CD4-positive, alpha-beta T cell treated with Interleukin-10 for 1 hour (primary cell): Measurements from ENCODE around the gene LRRTM4.
"Not testable (repeated sequence)": the region's sequence is repeated elsewhere in the genome, so short reads cannot be mapped to it uniquely, and the experiment has no call there.

ENCODE experiments used
- DNase-seq: peaks from one replicate; pipeline ENCODE4 v3.0.0-alpha.2; 2020

LRRTM4 gene

DNA sequence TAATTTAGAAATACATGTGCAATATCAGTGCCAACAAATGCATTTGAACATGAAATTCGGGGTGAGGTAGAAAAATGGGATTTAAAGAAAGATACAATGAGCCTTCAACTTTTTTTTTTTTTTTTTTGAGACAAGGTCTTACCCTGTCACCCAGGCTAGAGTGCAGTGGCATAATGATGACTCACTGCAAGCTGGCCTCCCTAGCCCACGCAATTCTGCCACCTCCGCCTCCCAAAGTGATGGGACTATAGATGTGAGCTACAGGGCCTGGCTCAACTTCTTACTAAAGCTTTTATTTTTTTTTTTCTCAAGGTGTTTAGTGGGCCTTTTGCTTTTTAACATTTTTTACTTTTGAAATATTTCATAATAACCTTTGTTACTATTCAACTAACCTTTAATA lies 365.6 kb downstream of the LRRTM4 start:
- no peak for DNase-seq

DNA sequence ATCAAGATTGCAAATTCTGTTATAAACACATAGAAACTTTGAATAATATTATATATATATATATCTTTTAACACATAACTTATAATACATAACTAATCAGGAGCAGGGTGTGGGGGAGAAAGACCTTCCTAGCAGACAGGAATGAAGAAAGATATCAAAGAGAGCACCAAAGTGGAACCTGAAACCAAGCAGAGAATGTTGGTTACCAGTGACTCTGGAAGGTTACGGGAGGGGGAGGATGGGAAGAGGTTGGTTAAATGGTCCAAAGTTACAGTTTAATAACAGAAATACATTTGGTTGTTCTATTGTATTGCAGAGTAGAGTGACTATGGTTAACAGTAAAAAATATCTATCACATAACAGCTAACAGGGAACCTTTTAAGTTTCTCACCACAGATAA lies 366.7 kb downstream of the LRRTM4 start:
- no peak for DNase-seq

DNA sequence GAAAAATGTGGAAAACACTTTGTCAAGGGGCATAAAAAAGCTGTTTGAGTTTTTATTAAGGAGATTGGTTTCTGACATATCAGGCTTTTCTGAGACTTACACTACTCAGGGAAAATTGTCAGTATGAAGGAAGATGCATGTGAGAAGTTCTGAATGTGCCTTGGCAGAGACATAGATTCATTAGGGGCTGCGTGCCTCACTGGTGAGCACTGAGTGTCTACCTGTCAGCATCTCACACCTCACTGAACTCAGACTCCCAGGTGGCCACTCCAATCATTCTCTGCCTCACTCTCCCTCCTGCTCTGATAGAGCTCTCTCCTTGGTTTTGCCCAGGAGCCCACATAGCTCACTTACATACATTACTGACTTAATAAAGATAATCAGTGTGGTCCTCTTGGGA lies 372.6 kb downstream of the LRRTM4 start:
- no peak for DNase-seq

DNA sequence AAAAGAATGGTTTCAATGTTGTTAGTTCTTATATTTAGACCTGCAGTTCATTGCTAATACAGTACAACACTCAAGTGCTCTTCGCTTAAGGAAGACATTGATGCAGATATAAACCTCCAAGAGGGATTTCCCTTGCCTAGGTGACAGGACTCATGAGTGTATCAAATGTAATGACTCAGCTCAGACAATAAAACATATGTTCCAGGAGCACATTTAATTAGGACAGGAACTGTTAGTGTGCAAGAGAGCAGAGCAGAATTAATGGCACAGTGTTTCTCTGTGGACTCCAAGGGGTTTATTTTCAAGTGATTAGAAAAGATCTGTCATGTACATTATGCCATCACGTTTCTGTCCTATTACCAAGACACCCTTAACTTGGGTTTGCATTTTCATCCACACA lies 375.0 kb downstream of the LRRTM4 start:
- DNase-seq = no peak

DNA sequence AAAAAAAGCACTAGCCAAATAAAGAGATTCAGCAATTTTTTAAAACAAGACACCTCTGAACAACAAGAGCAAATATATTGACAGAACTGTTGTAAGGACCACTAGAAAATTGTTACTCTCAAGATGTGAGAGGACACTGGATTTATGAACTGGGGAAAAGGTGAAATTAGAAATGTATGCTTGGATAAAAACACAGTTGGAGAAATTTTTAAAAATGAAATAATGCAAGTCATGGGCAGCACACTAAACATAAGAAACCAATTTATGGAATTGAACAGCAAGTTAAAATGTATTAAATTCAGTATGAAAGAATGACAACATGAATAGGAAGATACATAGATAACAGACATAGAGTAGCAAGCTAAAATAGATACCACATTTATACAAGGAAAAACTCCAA lies 377.4 kb downstream of the LRRTM4 start:
- DNase-seq = no peak

DNA sequence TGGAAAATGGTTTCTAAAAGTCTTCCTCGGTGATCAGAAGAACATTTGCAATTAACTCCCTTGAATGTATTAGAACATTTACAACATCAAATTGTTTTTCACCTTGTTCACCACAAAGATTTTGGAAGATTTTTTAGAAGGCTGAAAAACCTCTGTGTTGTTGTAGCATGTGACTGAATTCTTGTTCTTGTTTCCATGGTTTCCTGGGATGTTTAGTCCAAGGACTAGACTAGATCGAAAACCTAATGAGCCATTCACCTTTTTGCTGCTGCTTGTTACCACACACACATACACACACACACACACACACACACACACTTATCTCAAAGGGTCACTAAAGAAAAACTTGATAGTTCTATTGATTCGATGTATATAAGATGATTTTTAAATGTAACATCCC lies 380.0 kb downstream of the LRRTM4 start:
- DNase-seq = no peak

DNA sequence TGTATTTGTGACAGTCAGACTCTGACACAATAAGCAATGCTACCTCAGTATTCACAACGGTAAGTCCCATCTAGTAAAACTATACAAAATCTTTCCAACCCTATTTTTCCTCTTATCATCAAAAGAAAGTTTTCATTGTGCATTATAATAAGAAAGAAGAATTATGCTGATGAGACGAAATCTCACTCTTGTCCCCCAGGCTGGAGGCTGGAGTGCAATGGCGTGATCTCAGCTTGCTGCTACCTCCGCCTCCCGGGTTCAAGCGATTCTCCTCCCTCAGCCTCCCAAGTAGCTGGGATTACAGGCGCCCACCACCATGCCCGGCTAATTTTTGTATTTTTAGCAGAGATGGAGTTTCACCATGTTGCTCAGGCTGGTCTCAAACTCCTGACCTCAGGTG lies 393.7 kb downstream of the LRRTM4 start:
- not testable (repeated sequence) for DNase-seq

DNA sequence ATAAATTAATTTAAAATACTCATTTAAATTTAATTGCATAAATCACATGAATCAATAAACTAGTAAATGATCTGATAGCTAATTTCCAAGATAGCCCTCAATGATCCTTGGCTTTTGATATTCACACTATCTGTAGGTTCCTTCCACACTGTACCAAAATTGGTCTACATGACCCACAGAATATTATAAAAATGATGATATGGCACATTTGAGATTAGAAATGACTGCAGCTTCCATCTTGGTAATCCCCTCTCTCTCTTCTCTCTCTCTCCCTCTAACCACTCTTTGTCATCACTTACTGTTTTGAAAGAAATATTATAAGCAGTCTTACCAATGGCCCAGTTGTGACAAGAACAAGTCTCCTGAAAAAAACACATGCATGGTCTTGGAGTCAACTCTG lies 394.8 kb downstream of the LRRTM4 start:
- no peak for DNase-seq

DNA sequence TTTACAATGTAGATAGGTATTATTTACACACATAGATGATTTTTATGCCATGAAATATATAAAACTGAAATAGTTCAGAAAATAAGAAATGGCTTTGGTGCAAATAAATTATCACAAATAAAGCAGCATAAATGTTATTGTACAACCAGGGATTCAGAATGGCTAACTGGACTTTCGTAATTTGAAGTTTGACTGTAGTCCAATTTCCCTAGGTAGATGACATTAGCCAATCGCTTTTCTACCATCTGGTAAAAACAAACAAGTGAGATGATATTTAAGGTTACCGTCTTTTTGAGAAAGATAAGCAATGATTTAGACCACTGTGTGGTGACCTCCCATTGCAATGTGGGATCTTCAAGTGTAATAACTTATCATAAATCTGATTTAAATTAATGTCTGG lies 400.7 kb downstream of the LRRTM4 start:
- DNase-seq = no peak

DNA sequence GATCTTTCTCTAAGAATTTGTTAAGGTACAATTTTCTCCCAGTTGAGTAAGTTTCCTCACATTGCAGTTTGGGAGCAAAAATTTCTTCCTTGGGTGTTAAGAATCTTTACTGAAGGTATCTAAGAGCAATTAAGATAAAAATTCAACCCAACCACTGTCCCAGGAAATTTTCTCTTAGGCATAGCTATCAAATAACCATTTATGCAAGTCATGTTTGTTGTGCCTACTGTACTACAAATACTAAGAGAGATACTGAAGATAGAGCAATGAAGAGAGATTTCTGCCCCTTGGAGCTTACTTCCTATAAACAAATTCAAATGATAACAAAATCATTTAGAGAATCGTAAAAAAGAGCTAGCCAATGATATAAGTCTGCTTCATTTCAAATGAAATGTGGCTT lies 402.8 kb downstream of the LRRTM4 start:
- DNase-seq = no peak

DNA sequence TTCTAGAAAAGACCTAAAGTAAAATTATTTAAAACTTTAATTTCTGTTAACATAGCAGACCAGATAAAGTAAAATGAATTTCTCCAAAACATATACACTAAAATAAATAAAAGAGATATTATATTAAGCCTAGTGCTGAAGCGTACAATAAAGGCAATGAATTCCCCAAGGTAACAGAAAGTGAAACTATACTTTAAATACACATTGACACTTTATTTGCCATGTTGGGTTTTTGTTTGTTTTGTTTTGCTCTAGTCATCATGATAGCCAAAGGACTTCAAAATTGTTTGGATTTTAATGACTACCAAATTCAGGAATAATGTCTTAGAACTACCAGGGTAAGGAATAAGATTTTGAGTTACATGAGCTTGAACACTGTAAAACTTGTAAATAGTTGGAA lies 413.3 kb downstream of the LRRTM4 start:
- DNase-seq = no peak

DNA sequence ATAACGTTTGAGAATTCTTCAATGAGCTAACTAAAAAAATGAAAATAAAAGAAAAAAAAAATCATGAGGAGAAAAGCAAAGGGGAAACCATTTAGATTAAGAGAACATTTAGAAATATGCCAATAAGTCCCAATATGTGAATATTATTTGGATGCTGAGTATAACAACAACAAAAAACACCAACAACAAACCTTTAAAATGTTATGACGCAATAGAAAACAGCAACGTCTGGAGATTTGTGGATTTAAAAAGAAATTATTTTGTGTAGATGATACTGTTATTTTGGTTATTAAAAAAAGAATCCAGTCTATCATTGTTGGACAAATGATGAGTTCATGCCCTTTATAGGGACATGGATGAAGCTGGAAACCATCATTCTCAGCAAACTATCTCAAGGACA lies 417.2 kb downstream of the LRRTM4 start:
- DNase-seq = no peak

DNA sequence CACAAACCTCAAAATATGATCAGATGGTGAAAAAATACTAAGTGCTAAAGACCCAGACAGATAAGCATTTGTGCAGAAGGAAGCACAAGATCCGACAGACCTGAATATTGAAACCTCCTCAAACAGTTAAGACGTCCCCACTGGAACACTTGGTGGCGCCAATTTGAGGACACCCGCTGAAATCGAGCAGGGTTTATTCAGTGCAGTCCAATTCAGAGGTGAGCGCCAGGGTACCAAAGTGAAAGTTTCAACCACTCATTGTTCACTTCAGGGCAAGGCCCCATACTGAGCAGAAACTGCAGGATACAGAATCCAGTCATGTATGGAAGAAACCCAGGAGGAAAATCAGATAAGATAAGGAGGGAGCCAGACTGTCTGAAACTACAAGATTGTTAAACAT lies 417.6 kb downstream of the LRRTM4 start:
- no peak for DNase-seq

DNA sequence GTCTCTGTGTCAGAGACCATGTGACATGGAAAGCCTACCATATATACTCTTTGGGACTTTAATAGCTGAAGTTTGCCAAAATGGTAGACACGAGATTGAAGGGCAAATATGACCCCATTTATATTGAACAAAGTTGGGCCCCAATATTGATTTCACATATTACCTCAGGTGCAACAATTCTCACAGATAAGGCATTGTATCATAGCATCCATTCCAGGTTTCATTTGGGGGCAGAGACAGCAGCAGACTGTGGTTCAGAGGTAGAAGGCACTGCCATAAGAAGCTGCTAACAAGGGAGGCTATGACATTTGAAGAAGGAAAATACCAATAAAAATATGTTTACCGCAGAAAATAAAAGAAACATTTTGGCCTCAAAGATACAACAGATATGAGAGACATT lies 419.2 kb downstream of the LRRTM4 start:
- DNase-seq = no peak

DNA sequence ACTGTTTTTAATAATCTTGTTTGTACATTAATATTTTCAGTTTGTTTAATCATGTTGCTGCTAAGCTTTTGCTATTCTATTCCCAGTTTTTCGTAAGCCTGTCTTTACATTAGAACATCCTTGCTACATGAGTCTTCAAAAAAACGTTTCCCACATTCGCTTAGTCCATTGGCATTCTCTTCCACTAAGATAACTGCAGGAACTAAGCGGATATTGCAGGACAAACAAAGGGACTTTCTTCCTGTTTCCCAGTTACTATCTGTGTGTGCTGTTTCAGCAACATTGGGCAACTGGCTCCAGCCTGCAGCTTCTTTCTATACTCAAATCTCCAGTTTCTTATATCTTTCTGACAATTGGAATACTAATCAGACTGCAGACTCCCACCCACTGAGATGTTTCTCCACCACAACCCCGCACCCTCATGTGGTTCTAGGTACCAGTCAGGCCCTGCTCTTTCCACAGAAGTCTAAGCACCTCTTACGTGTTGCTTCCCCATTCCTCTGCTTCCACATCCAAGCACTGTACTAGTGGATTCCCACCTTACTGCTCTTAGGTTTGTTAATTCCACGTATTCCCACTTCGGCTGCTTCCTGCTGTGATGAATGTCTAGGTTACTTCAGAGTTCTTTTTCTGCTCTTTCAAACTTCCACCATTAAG lies 420.3 kb downstream of the LRRTM4 start:
- no peak for DNase-seq

DNA sequence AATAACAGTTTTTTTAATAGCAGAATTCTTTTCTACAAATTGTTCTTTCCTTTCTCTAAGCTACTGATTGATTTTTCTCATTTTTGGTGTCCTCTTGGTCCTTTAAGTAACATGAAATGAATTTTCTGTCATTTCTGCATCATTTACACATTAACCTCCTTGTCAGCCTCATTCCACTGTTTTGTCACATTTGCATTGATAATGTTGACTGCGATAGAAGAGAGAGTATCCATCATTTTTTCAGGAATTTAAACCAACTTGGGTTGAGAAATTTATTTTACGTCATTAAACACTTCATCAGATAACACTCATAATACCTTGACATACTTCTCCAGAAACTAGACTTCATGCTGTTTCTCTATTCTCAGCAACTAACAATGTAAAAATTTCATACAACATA lies 422.2 kb downstream of the LRRTM4 start:
- DNase-seq = no peak

DNA sequence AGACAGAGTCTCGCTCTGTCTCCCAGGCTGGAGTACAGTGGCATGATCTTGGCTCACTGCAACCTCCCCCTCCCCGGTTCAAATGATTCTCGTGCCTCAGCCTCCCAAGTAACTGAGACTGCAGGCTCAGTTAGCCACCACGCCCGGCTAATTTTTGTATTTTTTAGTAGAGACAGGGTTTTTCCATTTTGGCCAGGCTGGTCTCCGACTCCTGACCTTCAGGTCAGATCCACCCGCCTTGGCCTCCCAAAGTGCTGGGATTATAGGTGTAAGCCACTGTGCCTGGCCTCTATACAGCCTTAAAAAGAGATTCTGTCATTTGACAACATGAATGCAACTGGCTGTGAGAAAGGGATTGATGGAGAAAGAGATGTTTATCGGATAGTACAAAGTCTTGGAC lies 426.7 kb downstream of the LRRTM4 start:
- not testable (repeated sequence) for DNase-seq

DNA sequence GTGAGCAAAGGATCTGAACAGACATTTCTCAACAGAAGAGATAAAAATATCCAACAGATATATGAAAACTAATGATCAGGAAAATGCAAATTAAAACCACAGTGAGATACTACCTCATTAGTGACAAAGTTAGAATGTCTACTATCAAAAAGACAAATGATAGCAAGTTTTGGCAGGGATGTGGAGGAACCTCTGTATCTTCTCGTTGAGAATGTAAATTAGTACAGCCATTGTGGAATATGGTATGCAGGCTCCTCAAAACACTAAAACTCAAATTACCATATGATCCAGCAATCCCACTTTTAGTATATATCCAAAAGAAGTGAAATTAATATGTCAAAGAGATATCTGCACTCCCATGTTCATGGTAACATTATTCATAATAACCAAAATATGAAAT lies 427.1 kb downstream of the LRRTM4 start:
- DNase-seq = no peak

DNA sequence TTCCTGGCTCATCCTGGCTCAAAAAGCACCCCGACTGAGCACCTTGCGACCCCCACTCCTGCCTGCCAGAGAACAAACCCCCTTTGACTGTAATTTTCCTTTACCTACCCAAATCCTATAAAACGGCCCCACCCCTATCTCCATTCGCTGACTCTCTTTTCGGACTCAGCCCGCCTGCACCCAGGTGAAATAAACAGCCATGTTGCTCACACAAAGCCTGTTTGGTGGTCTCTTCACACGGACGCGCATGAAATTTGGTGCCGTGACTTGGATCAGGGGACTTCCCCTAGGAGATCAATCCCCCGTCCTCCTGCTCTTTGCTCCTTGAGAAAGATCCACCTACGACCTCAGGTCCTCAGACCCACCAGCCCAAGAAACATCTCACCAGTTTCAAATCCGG lies 433.8 kb downstream of the LRRTM4 start:
- DNase-seq = not testable (repeated sequence)

DNA sequence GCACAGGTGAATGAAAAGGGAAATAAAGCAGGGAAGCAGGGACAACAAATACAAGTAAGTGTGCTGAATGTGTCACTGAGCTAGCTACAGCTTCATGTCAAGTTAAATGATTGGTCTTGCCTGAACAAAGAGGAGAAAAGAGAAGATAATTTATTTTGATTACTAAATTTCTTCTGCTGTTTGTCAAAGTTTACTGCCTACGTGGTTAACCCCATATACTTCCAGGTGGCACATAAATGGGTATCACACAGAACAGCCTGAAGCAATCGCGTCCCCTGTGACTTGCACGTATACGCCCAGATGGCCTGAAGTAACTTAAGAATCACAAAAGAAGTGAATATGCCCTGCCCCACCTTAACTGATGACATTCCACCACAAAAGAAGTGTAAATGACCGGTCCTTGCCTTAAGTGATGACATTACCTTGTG lies 434.2 kb downstream of the LRRTM4 start:
- no peak for DNase-seq

DNA sequence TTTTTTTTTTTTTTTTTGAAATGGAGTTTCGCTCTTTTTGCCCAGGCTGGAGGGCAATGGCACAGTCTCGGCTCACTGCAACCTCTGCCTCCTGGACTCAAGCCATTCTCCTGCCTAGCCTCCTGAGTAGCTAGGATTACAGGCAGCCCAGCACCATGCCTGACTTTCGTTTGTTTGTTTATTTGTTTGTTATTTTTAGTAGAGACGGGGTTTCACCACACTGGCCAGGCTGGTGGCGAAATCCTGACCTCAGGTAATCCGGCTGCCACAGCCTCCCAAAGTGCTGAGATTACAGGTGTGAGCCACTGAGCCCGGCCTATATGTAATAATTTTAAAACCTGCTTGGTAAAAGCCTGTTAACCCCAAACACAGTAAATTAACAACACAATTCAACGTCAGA lies 435.7 kb downstream of the LRRTM4 start:
- no peak for DNase-seq

DNA sequence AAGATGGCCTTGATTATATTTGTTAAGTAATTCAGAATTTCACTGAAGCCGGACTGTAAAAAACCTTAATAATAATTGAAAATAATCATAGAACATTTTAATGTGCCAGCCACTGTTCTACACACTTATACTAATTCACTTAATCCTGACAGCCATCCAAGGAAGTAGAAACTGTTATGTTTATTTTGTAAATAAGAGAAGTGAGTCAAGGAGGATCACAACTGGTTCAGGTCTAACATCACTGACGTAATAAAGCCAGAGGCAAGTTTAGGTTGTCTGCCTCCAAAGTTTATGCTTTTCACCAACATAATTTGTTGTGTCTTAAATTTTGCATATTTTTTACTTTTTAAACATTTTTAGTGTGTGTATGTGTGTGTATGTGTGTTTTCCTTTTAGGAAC lies 436.1 kb downstream of the LRRTM4 start:
- DNase-seq = no peak

DNA sequence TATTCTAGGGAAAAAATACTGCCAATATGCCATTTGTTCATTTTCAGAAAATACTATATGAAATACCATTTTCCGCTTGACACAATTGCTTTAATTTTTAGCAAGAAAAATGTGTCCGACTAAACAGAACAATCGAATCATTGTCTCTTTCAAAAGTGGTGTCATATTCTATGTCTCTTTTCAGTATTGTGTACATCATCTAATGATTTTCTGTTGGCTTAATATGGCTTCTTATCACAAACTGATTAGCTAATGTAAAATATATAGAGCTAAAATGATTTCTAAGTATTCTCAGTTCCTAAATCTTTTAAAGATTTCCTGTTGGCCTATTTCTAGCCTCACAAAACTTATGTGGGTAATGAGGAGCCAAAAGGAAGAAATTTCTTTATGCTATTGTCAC lies 436.6 kb downstream of the LRRTM4 start:
- no peak for DNase-seq

DNA sequence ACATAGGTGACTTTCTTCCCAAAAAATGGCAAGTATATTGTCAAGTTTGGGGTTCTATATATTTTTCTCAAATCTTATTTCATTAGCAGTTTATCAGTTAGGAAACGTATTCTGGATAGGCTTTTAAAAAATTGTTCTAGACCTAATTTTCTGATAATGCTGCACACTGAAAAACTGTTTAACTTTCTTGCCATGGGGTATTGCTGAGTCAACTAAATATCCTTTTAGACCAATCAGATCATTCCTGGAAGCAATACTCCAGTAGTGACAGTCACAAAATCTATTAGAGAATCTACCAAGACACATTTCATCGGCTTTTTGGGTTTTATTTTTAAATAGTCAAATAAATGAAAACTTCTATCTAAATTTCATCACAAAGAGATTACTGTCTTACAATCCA lies 440.6 kb downstream of the LRRTM4 start:
- DNase-seq = no peak

DNA sequence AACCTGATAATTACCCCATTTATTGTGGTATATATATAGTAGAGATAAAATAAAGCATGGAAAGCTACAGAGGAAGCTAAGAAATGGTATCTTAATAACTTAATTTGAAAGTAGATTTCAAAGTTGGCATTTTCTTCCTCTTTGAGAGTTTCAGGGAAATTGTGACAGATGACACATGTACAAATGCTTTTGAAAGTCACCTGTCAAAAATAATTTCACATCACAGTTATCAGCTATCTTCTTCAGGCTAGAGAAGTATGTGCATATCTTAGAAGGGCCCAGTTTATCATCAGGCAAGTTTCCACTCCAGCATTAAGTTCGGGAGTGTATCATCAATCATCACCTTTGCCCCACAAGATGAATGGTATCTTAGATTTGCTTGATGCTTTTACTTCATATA lies 457.9 kb downstream of the LRRTM4 start:
- DNase-seq = no peak

DNA sequence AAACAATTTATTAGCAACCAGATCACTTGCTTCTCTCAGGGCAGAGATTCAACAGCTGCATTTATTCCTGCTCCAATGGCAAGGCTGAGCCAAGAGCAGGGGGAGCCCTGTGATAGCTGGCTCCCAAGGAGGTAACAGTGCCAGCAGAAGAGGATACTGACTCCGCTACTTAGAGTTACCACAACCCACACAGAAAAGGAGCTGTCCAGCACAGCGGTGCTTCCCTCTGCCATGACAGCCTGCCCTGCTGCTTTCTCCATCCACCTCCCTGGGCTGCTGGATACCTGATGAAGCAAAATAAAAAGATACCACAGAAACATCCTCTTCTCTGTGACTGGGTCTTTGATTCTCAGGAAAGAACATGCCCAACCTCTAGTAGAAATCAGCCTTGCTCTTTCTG lies 467.2 kb downstream of the LRRTM4 start:
- no peak for DNase-seq
